A673 (cell line): ENCODE data around the gene FUBP3. TPM values are rescaled to one million over a fixed set of nuclear protein-coding genes. Genes with fewer than 3 reads are reported as not detected.

Experiments
- BruUV-seq: library from RNA; stranded (reverse); fragments of 400-500 nt; replicated peaks from 2 replicates; lab custom pipeline; 2021; lab: Mats Ljungman, UMichigan
- CTCF ChIA-PET: fragments of 300-600 bp; sonication (Branson Sonifier 250); formaldehyde crosslinking; loops from one replicate; lab custom pipeline; 2022; ENCODE audit warnings: antibody characterized with exemption; lab: Charles Lee
- POLR2A ChIA-PET: fragments of 300-600 bp; sonication (Branson Sonifier 250); formaldehyde crosslinking; loops from one replicate; lab custom pipeline; 2022; ENCODE audit warnings: antibody characterized with exemption; ENCODE audit not compliant: low non-redundant PET; lab: Charles Lee
- DNase-seq: peaks from one replicate; pipeline ENCODE4 v3.0.0-alpha.2; 2015; ENCODE audit warnings: low spot score
- H3K27ac ChIP-seq: fragments of 200-600 bp; sonication (generic); 2 replicates; pipeline ENCODE4 v1.5.1; 2016; ENCODE audit warnings: mixed run types, low read depth, mild to moderate bottlenecking, mixed read lengths, antibody characterized with exemption, low read length; ENCODE audit not compliant: poor library complexity, severe bottlenecking
- H3K27me3 ChIP-seq: fragments of 200-600 bp; sonication (generic); replicated peaks from 2 replicates; pipeline ENCODE4 v1.6.1; 2017; ENCODE audit warnings: mixed run types, low read depth, mild to moderate bottlenecking, mixed read lengths, antibody characterized with exemption, low read length; ENCODE audit not compliant: insufficient read depth, poor library complexity
- H3K36me3 ChIP-seq: fragments of 200-600 bp; sonication (generic); 2 replicates; pipeline ENCODE4 v1.6.1; 2016; ENCODE audit warnings: mixed run types, mild to moderate bottlenecking, mixed read lengths, antibody characterized with exemption, low read length; ENCODE audit not compliant: insufficient read depth, poor library complexity, severe bottlenecking
- H3K4me1 ChIP-seq: fragments of 200-600 bp; sonication (generic); 2 replicates; pipeline ENCODE4 v1.6.1; 2017; ENCODE audit warnings: mixed run types, mild to moderate bottlenecking, mixed read lengths, antibody characterized with exemption, low read length; ENCODE audit not compliant: insufficient read depth, poor library complexity, severe bottlenecking
- H3K4me3 ChIP-seq: fragments of 200-600 bp; sonication (generic); 2 replicates; pipeline ENCODE4 v1.5.1; 2016; ENCODE audit warnings: low read depth, mixed run types, mild to moderate bottlenecking, mixed read lengths, low read length; ENCODE audit not compliant: poor library complexity, severe bottlenecking
- H3K9me3 ChIP-seq: fragments of 200-600 bp; sonication (generic); 2 replicates; pipeline ENCODE4 v1.6.1; 2016; ENCODE audit warnings: mixed run types, low read depth, mild to moderate bottlenecking, mixed read lengths, antibody characterized with exemption, low read length; ENCODE audit not compliant: poor library complexity, severe bottlenecking
- EZH2 ChIP-seq: fragments of 200-600 bp; sonication (generic); IDR thresholded peaks from 2 replicates; pipeline ENCODE4 v1.6.1; 2017; ENCODE audit warnings: borderline replicate concordance, low read depth, mild to moderate bottlenecking, mixed read lengths, antibody characterized with exemption, low read length; ENCODE audit not compliant: poor library complexity, severe bottlenecking
- intact Hi-C: fragments of 100-400 bp; cut with micrococcal nuclease; formaldehyde crosslinking; loops from one replicate; pipeline ENCODE4 v1.10.0; 2022; ENCODE audit not compliant: unreplicated experiment
- total RNA-seq: library from RNA; stranded (reverse); gene quantifications from 2 replicates; pipeline ENCODE4 v1.2.3, GENCODE V29; 2021
- TF ChIP-seq, protein P1 (sequence below): fragments of 300-800, 200-600 bp; sonication (generic); conservative IDR thresholded peaks from 2 replicates; pipeline ENCODE4 v1.5.1; 2017; ENCODE audit warnings: low read depth, mild to moderate bottlenecking, antibody characterized with exemption, low read length, moderate library complexity, mixed read lengths

The FUBP3 gene
- total RNA-seq, 1 experiment from 2014 or later = 80.4 TPM

GRCh38 chr9:130587921-130588320 lies 8.5 kb downstream of the FUBP3 start:
- Histone ChIP-seq H3K4me3 (no peak overlapping the region), H3K36me3 (no peaks in the 10 kb centered on the region), H3K4me1 (no peaks in the 10 kb centered on the region), H3K27me3 (no peaks in the 10 kb centered on the region), H3K9me3 (no peaks in the 10 kb centered on the region), H3K27ac (no peak overlapping the region)
- CTCF ChIA-PET = no interaction called here
- BruUV-seq = no TSS peak
- intact Hi-C loops = no loop called here
- TF ChIP-seq, protein P1, sequence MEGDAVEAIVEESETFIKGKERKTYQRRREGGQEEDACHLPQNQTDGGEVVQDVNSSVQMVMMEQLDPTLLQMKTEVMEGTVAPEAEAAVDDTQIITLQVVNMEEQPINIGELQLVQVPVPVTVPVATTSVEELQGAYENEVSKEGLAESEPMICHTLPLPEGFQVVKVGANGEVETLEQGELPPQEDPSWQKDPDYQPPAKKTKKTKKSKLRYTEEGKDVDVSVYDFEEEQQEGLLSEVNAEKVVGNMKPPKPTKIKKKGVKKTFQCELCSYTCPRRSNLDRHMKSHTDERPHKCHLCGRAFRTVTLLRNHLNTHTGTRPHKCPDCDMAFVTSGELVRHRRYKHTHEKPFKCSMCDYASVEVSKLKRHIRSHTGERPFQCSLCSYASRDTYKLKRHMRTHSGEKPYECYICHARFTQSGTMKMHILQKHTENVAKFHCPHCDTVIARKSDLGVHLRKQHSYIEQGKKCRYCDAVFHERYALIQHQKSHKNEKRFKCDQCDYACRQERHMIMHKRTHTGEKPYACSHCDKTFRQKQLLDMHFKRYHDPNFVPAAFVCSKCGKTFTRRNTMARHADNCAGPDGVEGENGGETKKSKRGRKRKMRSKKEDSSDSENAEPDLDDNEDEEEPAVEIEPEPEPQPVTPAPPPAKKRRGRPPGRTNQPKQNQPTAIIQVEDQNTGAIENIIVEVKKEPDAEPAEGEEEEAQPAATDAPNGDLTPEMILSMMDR = no peak
- TF ChIP-seq EZH2 = no peak
- DNase-seq = no peak
- POLR2A ChIA-PET = no interaction called here

DNA sequence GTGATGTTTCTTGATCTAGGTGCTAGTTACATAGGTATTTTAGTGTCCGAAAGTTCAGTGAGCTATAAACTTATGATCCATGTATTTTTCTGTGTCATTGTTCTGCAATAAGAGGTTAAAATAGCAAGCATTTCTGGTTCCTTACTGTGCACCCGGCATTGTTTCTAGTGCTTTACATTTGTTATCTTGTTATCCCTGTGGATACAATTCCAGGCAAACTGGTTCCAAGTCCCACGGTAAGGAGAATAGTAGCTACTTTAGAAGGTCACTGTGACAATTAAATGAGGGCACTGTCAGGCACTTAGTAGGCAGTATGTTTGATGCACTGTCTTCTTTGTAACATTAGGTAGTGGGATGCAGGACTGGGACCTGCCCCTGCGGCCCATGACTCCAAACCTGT lies 9.0 kb downstream of the FUBP3 start:
- Histone ChIP-seq H3K27me3 (no peaks in the 10 kb centered on the region), H3K4me3 (no peak overlapping the region), H3K9me3 (no peaks in the 10 kb centered on the region), H3K4me1 (no peaks in the 10 kb centered on the region), H3K27ac (no peak overlapping the region), H3K36me3 (no peaks in the 10 kb centered on the region)
- intact Hi-C loops = no loop called here
- POLR2A ChIA-PET = no interaction called here
- CTCF ChIA-PET = no interaction called here
- no peak for DNase-seq
- BruUV-seq = no TSS peak
- TF ChIP-seq, protein P1 = no peak
- TF ChIP-seq EZH2 = no peak

DNA sequence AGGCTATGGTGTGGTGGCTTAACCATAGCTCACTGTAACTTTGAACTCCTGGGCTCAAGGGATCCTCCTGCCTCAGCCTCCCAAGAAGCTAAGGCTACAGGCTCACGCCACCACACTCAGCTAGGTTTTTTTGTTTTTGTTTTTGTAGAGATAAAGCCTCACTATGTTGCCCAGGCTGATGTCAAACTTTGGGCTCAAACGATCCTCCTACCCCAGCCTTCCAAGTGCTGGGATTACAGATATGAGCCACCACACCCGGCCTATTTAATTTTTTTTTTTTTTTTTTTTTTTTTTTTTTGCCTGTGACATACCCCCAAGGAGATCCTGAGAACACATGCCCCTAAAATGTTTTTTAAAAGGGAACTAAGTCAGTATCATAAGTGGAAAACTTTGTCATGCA lies 10.4 kb downstream of the FUBP3 start:
- Histone ChIP-seq H3K36me3 (no peaks in the 10 kb centered on the region), H3K4me3 (no peak overlapping the region), H3K9me3 (no peaks in the 10 kb centered on the region), H3K27me3 (no peaks in the 10 kb centered on the region), H3K27ac (no peak overlapping the region), H3K4me1 (no peaks in the 10 kb centered on the region)
- intact Hi-C loops = no loop called here
- CTCF ChIA-PET = no interaction called here
- POLR2A ChIA-PET = interaction anchor here (0.7 kb wide), 1 partner anchor 131 kb away, joined by 32 read pairs; no protein-coding TSS in a partner anchor
- TF ChIP-seq EZH2 = no peak
- TF ChIP-seq, protein P1 = no peak
- DNase-seq = no peak
- BruUV-seq = no TSS peak
